ENCODE results near the gene SHISAL2A.
A peak's percentile ranks its signal among the peaks of the same experiment; 100 is the strongest.

SHISAL2A gene

DNA sequence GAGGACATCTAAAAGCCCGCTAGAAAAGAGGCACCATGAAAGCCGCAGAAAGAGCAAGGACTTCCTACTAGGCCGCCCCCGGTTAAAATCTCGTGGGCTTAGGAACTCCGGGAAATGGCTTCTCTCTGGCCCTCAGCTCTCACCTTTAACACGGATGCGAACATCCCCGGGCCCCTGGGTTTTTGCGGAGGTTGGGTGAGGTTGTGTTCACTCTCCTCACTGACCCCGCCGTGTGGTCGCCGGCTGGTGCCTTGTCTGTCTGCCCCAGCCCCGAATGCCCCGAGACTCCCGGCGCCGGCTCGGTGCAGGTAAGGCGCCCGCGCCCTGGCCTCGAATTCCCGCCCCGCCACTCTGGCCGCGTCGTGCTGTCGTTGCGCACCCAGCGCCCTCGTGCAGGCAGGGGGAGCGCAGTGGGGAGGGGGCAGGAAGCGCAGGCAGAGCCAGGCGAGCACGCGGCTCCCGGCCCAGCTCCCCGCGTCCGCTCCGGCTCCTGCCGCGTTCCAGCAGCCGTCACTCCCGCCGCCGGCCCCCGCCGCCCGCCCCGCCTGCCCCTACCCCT lies at the start of gene SHISAL2A:
Gene SHISAL2A (plus strand): TSS at position 437 of the 559 bp plus-strand sequence. CDS start 326 bp downstream, outside the sequence.
- TF ChIP-seq, protein P1, sequence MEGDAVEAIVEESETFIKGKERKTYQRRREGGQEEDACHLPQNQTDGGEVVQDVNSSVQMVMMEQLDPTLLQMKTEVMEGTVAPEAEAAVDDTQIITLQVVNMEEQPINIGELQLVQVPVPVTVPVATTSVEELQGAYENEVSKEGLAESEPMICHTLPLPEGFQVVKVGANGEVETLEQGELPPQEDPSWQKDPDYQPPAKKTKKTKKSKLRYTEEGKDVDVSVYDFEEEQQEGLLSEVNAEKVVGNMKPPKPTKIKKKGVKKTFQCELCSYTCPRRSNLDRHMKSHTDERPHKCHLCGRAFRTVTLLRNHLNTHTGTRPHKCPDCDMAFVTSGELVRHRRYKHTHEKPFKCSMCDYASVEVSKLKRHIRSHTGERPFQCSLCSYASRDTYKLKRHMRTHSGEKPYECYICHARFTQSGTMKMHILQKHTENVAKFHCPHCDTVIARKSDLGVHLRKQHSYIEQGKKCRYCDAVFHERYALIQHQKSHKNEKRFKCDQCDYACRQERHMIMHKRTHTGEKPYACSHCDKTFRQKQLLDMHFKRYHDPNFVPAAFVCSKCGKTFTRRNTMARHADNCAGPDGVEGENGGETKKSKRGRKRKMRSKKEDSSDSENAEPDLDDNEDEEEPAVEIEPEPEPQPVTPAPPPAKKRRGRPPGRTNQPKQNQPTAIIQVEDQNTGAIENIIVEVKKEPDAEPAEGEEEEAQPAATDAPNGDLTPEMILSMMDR (IDR thresholded peaks at IDR 0.05; ENCODE audit: control insufficient read depth, insufficient read depth, low read depth, low read length, missing control alignments), result no peak
- H3K4me3 ChIP-seq (ENCODE audit: control insufficient read depth, low read depth, low read length), result peak within 1 kb of the TSS; percentile 6; the same call in 1 of the 2 replicates
- DNase-seq (ENCODE audit: low read depth), result no peak

DNA sequence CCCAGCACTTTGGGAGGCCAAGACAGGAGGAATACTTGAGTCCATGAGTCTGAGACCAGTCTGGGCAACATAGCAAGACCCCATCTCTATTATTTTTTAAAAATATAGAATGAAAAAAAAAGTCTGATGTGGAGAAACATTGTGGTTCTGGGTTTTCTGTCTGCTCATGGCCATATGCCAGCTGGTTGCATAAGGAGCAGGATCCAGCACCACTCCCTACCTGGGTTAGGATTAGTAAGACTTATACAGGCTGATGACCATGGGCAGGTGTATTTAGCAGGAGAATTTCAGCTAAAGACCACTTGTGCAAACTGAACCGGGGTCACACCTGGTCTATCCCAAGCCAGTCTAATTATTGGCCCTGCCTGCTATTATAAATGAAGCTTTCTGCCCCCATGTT lies 47.5 kb upstream of the SHISAL2A start:
- H3K4me3 ChIP-seq (ENCODE audit: control insufficient read depth, low read depth, low read length), result no peak overlapping the region
- TF ChIP-seq, protein P1 (IDR thresholded peaks at IDR 0.05; ENCODE audit: control insufficient read depth, insufficient read depth, low read depth, low read length, missing control alignments), result no peak
- no peak for DNase-seq (ENCODE audit: low read depth)

DNA sequence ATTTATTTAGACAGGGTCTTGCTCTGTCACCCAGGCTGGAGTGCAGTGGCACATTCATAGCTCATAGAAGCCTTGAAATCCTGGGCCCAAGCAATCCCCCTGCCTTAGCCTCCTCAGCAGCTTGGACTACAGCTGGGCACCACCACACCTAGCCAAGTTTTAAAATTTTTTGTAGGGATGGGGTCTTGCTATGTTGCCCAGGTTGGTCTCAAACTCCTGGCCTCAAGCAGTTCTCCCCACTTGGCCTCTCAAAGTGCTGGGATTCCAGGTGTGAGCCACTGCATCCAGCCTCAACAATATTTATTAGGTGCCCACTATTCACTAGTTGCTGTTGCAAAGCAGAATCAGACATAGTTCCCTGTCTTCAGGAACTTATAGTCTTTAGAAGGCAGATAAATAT lies 44.9 kb upstream of the SHISAL2A start:
- TF ChIP-seq, protein P1 (IDR thresholded peaks at IDR 0.05; ENCODE audit: control insufficient read depth, insufficient read depth, low read depth, low read length, missing control alignments), result no peak
- no peak overlapping the region for H3K4me3 ChIP-seq (ENCODE audit: control insufficient read depth, low read depth, low read length)
- no peak for DNase-seq (ENCODE audit: low read depth)

DNA sequence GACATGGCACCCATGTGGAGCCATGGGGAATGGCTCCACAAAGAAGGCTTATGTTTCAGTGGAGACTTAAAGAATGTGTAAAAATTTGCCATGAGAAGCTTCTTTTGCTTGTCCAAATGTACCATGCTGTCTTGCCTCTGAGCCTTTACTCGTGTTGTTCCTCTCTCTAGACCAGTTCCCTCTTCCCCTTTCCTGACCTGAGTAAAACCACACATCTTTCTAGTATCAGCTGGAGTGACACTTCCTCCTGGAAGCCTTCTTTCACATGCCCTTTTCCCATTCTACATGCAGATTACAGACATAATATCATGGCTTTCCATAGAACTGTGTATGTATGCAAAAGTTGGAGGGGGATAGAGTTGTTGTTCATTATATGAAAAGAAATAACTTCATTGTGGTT lies 44.4 kb upstream of the SHISAL2A start:
- TF ChIP-seq, protein P1 (IDR thresholded peaks at IDR 0.05; ENCODE audit: control insufficient read depth, insufficient read depth, low read depth, low read length, missing control alignments), result no peak
- H3K4me3 ChIP-seq (ENCODE audit: control insufficient read depth, low read depth, low read length), result no peak overlapping the region
- DNase-seq (ENCODE audit: low read depth), result no peak

DNA sequence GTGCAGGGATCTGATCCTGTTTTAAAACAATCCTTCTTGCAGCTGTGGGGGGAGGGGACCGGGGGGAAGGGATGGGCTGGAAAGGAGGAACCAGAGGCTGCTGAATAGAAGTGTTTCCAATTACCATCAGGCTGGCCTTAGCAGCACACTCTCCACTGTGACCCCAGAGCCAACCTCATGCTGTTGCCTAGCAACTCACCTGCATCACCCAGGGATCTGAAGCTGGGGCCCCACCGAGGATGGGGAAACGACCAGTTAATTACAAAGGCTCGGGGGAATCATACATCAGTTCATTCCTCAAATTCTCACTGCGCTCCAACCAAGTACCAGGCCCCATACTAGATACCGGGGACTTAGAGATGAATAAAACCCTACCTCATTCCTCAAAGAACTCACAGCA lies 42.7 kb upstream of the SHISAL2A start:
- TF ChIP-seq, protein P1 (IDR thresholded peaks at IDR 0.05; ENCODE audit: control insufficient read depth, insufficient read depth, low read depth, low read length, missing control alignments), result no peak

DNA sequence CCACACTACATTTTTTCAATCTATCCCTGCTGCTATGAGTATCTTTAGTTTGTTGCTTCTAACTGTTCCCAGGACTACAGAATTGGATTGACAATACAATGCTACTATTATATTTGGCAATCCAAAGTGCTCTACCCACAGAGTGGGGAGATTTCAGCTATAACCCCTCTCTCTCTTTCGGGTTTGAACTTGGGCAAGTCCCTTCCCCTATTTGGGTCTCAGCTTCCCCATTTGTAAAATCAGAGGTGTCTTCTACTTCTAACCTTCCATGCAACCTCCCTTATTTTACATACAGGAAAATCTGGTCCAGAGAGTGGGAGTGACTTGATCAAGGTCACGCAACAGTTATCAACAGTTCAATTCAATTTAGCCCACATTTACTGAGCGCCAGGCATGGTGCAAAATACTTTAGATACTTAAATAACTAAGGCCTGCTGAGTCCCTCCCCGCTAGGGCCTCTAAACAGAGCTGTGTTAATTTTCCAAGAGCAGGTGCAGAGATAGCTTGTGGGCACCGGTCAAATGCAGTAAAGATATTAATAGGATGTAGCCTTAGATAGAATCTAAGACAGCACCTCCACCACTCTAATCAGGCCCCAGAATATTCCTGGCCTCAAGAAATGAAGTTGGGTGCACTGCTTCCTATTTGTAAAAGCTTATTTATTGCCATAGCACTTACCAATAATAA lies 40.2 kb upstream of the SHISAL2A start:
- no peak overlapping the region for H3K4me3 ChIP-seq (ENCODE audit: control insufficient read depth, low read depth, low read length)
- DNase-seq (ENCODE audit: low read depth), result no peak
- TF ChIP-seq, protein P1 (IDR thresholded peaks at IDR 0.05; ENCODE audit: control insufficient read depth, insufficient read depth, low read depth, low read length, missing control alignments), result no peak

More for the DNA sequence above, 42.7 kb upstream of the SHISAL2A start:
- H3K4me3 ChIP-seq (ENCODE audit: control insufficient read depth, low read depth, low read length), result no peak overlapping the region
- DNase-seq (ENCODE audit: low read depth), result no peak
